A549 (cell line): ENCODE results near the gene CLEC20A. TPM values are rescaled to one million over a fixed set of nuclear protein-coding genes. Genes with fewer than 3 reads are reported as not detected.

ENCODE experiments used
- ATAC-seq, 2 experiments: fragments of 200-7000 bp in 1 of 2; fragments of >200 bp in 1 of 2; cut with Nextera tagmentation in 1 of 2; cut with Tn5 transposase in 1 of 2; 3 replicates each; pipeline versions ENCODE4 v1.8.0 to v1.9.1; 2018 to 2020; ENCODE audit warnings: mild to moderate bottlenecking in 1 of 2, moderate library complexity in 1 of 2
- CTCF ChIA-PET: fragments of 300-600 bp; sonication (Branson Sonifier 250); formaldehyde crosslinking; extraction: SDS; loops from one replicate; lab custom pipeline; 2021; ENCODE audit warnings: antibody characterized with exemption, inconsistent platforms; lab: Yijun Ruan, JAX
- POLR2A ChIA-PET: fragments of 350-600 bp; formaldehyde crosslinking; extraction: SDS; loops from one replicate; lab custom pipeline; 2021; ENCODE audit warnings: antibody characterized with exemption, inconsistent platforms; lab: Yijun Ruan, JAX
- DNase-seq, 2 experiments: peaks; one replicate each; pipeline versions ENCODE4 v3.0.0 to v3.0.0-alpha.2; 2011 to 2016; ENCODE audit warnings: low read depth in 1 of 2, low spot score in 1 of 2
- FAIRE-seq: peaks from 2 replicates; lab custom pipeline; 2011; peaks lifted over from hg19 to GRCh38; lab: Jason Lieb, UNC
- H3K27ac ChIP-seq, 2 experiments: fragments of >200 bp; sonication (Bioruptor Twin); formaldehyde crosslinking; 3 replicates each; pipeline ENCODE4 v1.5.1; 2016 to 2017
- H3K4me1 ChIP-seq: fragments of >200 bp; sonication (Bioruptor Twin); formaldehyde crosslinking; 3 replicates; pipeline ENCODE4 v1.6.1; 2016
- H3K4me2 ChIP-seq: fragments of >200 bp; sonication (Bioruptor Twin); formaldehyde crosslinking; 3 replicates; pipeline ENCODE4 v1.6.1; 2016
- H3K4me3 ChIP-seq: fragments of >200 bp; sonication (Bioruptor Twin); formaldehyde crosslinking; 3 replicates; pipeline ENCODE4 v1.5.1; 2016
- H3K9me3 ChIP-seq: fragments of >200 bp; sonication (Bioruptor Twin); formaldehyde crosslinking; 3 replicates; pipeline ENCODE4 v1.6.1; 2016
- CBX8 ChIP-seq: fragments of 200-600 bp; sonication (generic); IDR thresholded peaks from 2 replicates; pipeline ENCODE4 v1.6.1; 2016
- CHD4 ChIP-seq: fragments of 200-600 bp; sonication (generic); IDR thresholded peaks from 2 replicates; pipeline ENCODE4 v1.6.1; 2016; ENCODE audit warnings: antibody characterized with exemption, mild to moderate bottlenecking, borderline replicate concordance
- E2F6 ChIP-seq: IDR thresholded peaks from 2 replicates; pipeline ENCODE4 v1.6.1; 2012; ENCODE audit warnings: low read depth, borderline replicate concordance
- ELK1 ChIP-seq: fragments of 150-350 bp; IDR thresholded peaks from 2 replicates; pipeline ENCODE4 v1.6.1; 2014; ENCODE audit warnings: low read depth, mild to moderate bottlenecking, low read length
- FOSB ChIP-seq: fragments of 250-450 bp; sonication (Bioruptor Pico); IDR thresholded peaks from 2 replicates; pipeline ENCODE4 v1.5.0; 2020; ENCODE audit warnings: mild to moderate bottlenecking, moderate library complexity
- FOSL2 ChIP-seq, 2 experiments: fragments of 450-650 bp in 1 of 2; fragments of >200 bp in 1 of 2; sonication (Bioruptor Twin) in 1 of 2; formaldehyde crosslinking; IDR thresholded peaks; 2 replicates each; pipeline versions ENCODE4 v1.5.0 to v1.6.1; 2016 to 2020; ENCODE audit warnings: mild to moderate bottlenecking in 1 of 2, moderate library complexity in 1 of 2
- MAFK ChIP-seq: fragments of 450-650 bp; IDR thresholded peaks from 2 replicates; pipeline ENCODE4 v1.6.1; 2014; ENCODE audit not compliant: partially characterized antibody
- MAZ ChIP-seq: fragments of 150-350 bp; IDR thresholded peaks from 2 replicates; pipeline ENCODE4 v1.6.1; 2014; ENCODE audit warnings: antibody characterized with exemption, low read depth, low read length, borderline replicate concordance
- NFE2L2 ChIP-seq: fragments of 150-350 bp; conservative IDR thresholded peaks from 2 replicates; pipeline ENCODE4 v1.6.1; 2014; ENCODE audit warnings: low read length
- NR3C1 ChIP-seq: fragments of >200 bp; sonication (Bioruptor Twin); formaldehyde crosslinking; IDR thresholded peaks from 3 replicates; pipeline ENCODE4 v1.6.1; 2017
- POLR2A ChIP-seq: IDR thresholded peaks from 2 replicates; pipeline ENCODE4 v1.6.1; 2012; ENCODE audit warnings: mild to moderate bottlenecking, low read length
- REST ChIP-seq: fragments of 200-600 bp; sonication (generic); IDR thresholded peaks from 2 replicates; pipeline ENCODE4 v1.6.1; 2016; ENCODE audit warnings: antibody characterized with exemption, mild to moderate bottlenecking, moderate library complexity
- RFX5 ChIP-seq: fragments of 450-650 bp; IDR thresholded peaks from 2 replicates; pipeline ENCODE4 v1.7.1; 2014; ENCODE audit warnings: antibody characterized with exemption, mild to moderate bottlenecking, moderate library complexity
- SMC3 ChIP-seq: fragments of >200 bp; sonication (Bioruptor Twin); formaldehyde crosslinking; IDR thresholded peaks from 3 replicates; pipeline ENCODE4 v1.6.1; 2018; ENCODE audit warnings: inconsistent platforms
- TP53 ChIP-seq: fragments of 250-450 bp; sonication (Bioruptor Pico); IDR thresholded peaks from 2 replicates; pipeline ENCODE4 v1.5.0; 2021; ENCODE audit warnings: mild to moderate bottlenecking, moderate library complexity
- WGBS: methylation state at CpG from one replicate; pipeline ENCODE4 v1.1.6; 2017; ENCODE audit errors: missing lambda C conversion rate; 5-methylcytosine and 5-hydroxymethylcytosine counted together
- polyA plus RNA-seq, 4 experiments: library from polyadenylated mRNA; depleted of rRNA in 3 of 4; stranded (reverse); fragments of >200 nt; fragmentation: RNase III in 1 of 4; extraction: RNeasy Plus Mini Kit Qiagen cat#74134 plus additional on column Dnase treatment in 1 of 4; gene quantifications; 2 replicates in 3 of 4; 3 replicates in 1 of 4; pipeline ENCODE4 v1.2.3, GENCODE V29; 2011 to 2017

The CLEC20A gene
- polyA plus RNA-seq, 2 of the 4 experiments (the other 2 are of a cell fraction), result not detected

GRCh38 chr1:178542554-178543289 lies 46.0 kb upstream of the CLEC20A start (continued):
- no peak for TF ChIP-seq ELK1
- TF ChIP-seq NR3C1, result no peak
- no peak for TF ChIP-seq MAFK
- no peak for TF ChIP-seq MAZ
- TF ChIP-seq REST, result no peak
- TF ChIP-seq SMC3, result peak; percentile 86
- no peak for TF ChIP-seq RFX5

GRCh38 chr1:178541829-178542553 lies 45.2 kb upstream of the CLEC20A start:
- peak overlapping the region; percentile 81 for H3K4me2 ChIP-seq
- DNase-seq (peak; percentile 41 to 58), FAIRE-seq (no peak), ATAC-seq (peak; percentile 56 to 68)
- peak overlapping the region; percentile 94 to 98 for H3K27ac ChIP-seq
- H3K4me1 ChIP-seq, result peaks cover 52% of the 10 kb centered on the region
- H3K9me3 ChIP-seq, result no peaks in the 10 kb centered on the region
- ChIA-PET POLR2A (interaction anchor here (1.2 to 2.1 kb wide), 3 partner anchors 184 to 461 kb away, joined by 4 to 12 read pairs (median 7); partner anchors contain the start of gene RALGPS2), CTCF (interaction anchor here (0.6 to 18.9 kb wide), 42 partner anchors 9 to 752 kb away, joined by 3 to 352 read pairs (median 5); partner anchors contain the start of genes RALGPS2 and SOAT1)
- 34% methylated on average over 32 of the region's 33 CpGs for WGBS
- H3K4me3 ChIP-seq, result peak overlapping the region; percentile 77
- no peak for TF ChIP-seq RFX5
- no peak for TF ChIP-seq FOSL2 (IDR thresholded peaks at IDR 0.05)
- no peak for TF ChIP-seq FOSL2 (CRISPR knock-in tag; IDR thresholded peaks at IDR 0.05)
- no peak for TF ChIP-seq NFE2L2
- TF ChIP-seq TP53 (CRISPR knock-in tag), result no peak
- TF ChIP-seq POLR2A, result peak; percentile 60
- 0 out of 2 replicates have a peak, but pooled peaks have one; percentile 31 for TF ChIP-seq E2F6
- no peak for TF ChIP-seq SMC3
- TF ChIP-seq REST, result no peak
- TF ChIP-seq ELK1, result no peak
- TF ChIP-seq FOSB (CRISPR knock-in tag), result no peak
- no peak for TF ChIP-seq CBX8
- no peak for TF ChIP-seq CHD4
